Large intestine (tissue), 3 donors: ENCODE results near the gene POLD3. TPM values are rescaled to one million over a fixed set of nuclear protein-coding genes. Genes with fewer than 3 reads are reported as not detected.

Experiments
- DNase-seq, 2 donors: peaks; one replicate each; pipeline versions ENCODE4 v3.0.0 to v3.0.0-alpha.2; 2013
- H3K27ac ChIP-seq: one replicate; pipeline ENCODE4 v1.5.1; 2013; ENCODE audit warnings: low read length
- H3K27me3 ChIP-seq: 2 replicates; pipeline ENCODE4 v1.6.1; 2013; ENCODE audit warnings: low read length; ENCODE audit not compliant: control insufficient read depth, insufficient read depth
- H3K36me3 ChIP-seq: 2 replicates; pipeline ENCODE4 v1.6.1; 2013; ENCODE audit warnings: low read length; ENCODE audit not compliant: control insufficient read depth, insufficient read depth
- H3K4me1 ChIP-seq: one replicate; pipeline ENCODE4 v1.6.1; 2013; ENCODE audit warnings: low read length; ENCODE audit not compliant: control insufficient read depth, insufficient read depth
- H3K4me3 ChIP-seq: one replicate; pipeline ENCODE4 v1.5.1; 2013; ENCODE audit warnings: low read length
- H3K9me3 ChIP-seq: one replicate; pipeline ENCODE4 v1.6.1; 2013; ENCODE audit warnings: mild to moderate bottlenecking, low read depth, low read length, moderate library complexity; ENCODE audit not compliant: control insufficient read depth
- WGBS: methylation state at CpG from one replicate; pipeline ENCODE4 v1.1.5; 2013; ENCODE audit warnings: low lambda C conversion rate; ENCODE audit not compliant: insufficient coverage; 5-methylcytosine and 5-hydroxymethylcytosine counted together
- polyA plus RNA-seq: library from polyadenylated mRNA; unstranded; fragments of 120-200 nt; gene quantifications from one replicate; pipeline ENCODE4 v1.2.1, GENCODE V29; 2013

Gene POLD3
- polyA plus RNA-seq, 1 donor = 16.9 TPM

DNA sequence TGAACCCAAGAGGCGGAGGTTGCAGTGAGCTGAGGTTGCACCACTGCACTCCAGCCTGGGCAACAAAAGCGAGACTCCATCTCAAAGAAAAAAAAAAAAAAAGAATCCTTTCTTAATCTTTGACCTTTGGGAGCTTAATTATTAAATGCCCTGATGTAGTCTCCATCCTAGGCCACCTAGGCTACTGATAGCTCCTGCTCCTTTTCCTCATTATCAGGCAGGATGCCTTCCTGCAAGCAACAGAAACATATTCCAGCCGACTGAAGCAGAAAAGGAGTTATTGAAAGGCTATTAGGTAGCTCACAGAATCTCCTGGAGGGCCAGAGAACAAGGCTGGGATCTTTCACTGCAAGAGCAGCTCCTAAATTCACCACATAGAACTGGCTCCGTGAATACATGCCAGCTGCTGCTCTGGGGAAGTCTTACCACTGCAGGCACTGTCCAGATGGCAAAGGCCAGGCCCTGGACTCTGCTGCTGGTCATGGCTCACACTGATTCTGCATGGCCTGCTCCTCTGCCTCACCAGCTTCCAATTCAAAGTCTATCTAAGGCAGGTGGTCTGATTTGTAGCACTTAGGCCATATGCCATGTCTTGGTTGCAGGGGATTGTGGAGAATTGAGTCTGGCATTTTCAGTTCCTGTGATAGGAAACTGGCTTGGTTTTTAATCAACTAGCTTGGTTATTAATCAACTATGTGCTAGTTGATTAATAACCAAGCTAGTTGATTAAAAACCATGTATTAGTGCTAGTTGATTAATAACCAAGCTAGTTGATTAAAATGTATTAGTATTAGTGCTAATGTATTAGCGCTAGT is 26.0 kb upstream of the POLD3 start:
- peak; percentile 26 to 71 for DNase-seq
- H3K27me3 ChIP-seq = no peaks in the 10 kb centered on the region
- no peak overlapping the region for H3K4me3 ChIP-seq
- peaks cover 20% of the 10 kb centered on the region for H3K4me1 ChIP-seq
- H3K9me3 ChIP-seq = peaks cover 6% of the 10 kb centered on the region
- H3K36me3 ChIP-seq = no peaks in the 10 kb centered on the region
- peak overlapping the region; percentile 45 for H3K27ac ChIP-seq
- WGBS = 40% methylated on average over 1 of the region's 5 CpGs

DNA sequence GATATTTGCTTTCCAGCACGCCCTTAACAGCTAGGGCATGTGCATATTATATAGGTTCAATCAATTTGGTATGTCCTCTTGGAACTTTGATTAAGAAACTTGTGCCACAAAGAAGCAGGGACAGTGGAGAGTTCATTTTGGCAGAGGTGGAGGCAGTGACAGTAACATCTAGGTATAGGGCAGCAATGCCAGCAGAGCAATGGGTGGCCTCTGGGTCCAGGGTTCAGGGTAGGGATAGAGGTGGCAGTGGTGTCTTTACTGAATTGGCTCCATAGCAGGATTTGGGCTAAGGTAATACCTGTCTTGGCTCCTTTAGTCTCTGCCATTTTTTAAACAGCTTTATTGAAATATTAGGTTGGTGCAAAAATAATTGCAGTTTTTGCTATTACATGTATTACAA is 24.4 kb upstream of the POLD3 start:
- no peak for DNase-seq
- Histone ChIP-seq H3K27me3 (no peaks in the 10 kb centered on the region), H3K4me3 (no peak overlapping the region), H3K4me1 (peaks cover 20% of the 10 kb centered on the region), H3K36me3 (no peaks in the 10 kb centered on the region), H3K9me3 (no peaks in the 10 kb centered on the region), H3K27ac (no peak overlapping the region)
- no CpG with 5 or more reads among the region's 1 CpG for WGBS

DNA sequence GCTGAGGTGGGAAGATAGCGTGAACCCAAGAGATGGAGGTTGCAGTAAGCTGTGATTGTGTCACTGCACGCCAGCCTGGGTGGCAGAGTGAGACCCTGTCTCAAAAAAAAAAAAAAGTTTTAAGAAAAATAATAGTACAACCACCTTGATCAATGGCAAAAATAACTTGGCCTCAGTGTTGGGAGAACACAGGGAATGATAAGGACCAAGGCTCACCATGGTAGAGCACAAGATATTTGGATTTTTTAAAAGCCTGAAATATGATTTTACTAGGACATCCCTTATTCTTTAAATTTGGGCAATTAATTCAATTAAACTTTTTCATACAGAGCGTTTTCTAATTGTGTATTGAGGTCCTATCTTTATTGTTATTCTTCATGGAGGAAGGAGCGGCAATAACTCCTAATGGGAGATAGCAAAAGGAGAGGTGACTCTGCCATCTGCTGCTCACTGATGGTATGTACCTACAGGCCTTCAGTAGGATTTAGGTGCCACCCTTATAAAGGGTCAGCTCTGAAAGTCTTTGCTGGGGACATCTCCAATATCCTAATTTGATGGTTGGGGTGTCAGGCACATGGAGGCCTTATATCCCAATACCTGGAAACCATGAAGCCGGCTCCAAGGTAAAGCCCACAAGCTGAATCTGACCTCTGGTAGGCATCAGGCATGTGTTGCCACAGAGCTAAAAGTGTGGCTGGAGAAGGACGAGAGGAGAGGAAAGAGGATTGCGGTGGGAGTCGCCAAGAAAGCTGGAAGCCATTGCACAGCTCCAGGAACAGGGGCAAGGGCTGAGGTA is 21.9 kb upstream of the POLD3 start:
- no peaks in the 10 kb centered on the region for H3K9me3 ChIP-seq
- no peaks in the 10 kb centered on the region for H3K36me3 ChIP-seq
- WGBS = 80% methylated on average over 1 of the region's 8 CpGs
- H3K4me3 ChIP-seq = no peak overlapping the region
- H3K27me3 ChIP-seq = no peaks in the 10 kb centered on the region
- DNase-seq = peak; percentile 39 to 69
- H3K4me1 ChIP-seq = peaks cover 20% of the 10 kb centered on the region
- peak overlapping the region; percentile 8 for H3K27ac ChIP-seq

DNA sequence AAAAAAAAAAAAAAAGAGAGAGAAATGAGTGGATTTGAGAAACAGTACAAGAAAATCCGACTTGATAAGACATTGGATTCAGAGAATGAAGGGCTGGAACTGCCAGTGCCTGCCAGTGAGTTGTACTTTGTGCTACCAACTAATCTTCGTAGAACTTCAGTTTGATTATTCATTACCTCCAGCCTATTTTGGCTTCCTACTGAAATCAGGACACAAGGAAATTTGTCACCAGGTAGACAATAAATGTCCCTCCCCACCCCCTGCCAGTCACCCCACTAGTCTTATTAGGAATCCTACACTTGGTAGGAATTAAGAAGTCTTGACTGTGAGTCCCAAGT is 21.4 kb upstream of the POLD3 start:
- Histone ChIP-seq H3K27me3 (no peaks in the 10 kb centered on the region), H3K9me3 (no peaks in the 10 kb centered on the region), H3K4me3 (no peak overlapping the region), H3K36me3 (no peaks in the 10 kb centered on the region), H3K4me1 (peaks cover 18% of the 10 kb centered on the region), H3K27ac (peak overlapping the region; percentile 8)
- WGBS = no CpG with 5 or more reads among the region's 2 CpGs
- DNase-seq = peak in 1 of 2 donors; percentile 67

DNA sequence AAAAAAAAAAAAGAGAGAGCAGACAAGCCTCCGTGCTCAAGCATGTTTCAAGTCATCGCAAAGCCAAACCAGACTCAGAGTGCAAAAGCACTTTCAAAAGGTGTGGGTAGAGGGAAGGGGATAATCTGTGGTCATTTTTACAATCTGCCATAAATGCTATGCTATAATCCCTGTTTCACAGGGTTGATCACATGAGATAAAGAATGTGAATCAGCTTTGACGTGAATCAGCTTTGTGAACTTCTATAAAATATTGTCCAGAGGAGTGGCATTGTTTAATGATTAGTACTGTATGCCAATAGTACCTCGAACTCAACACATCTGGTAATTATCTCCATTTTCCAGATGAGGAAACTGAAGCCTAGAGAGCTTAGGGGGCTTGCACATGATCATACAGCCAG is 20.0 kb upstream of the POLD3 start:
- H3K4me1 ChIP-seq = peaks cover 6% of the 10 kb centered on the region
- H3K27ac ChIP-seq = no peak overlapping the region
- H3K9me3 ChIP-seq = no peaks in the 10 kb centered on the region
- no peak overlapping the region for H3K4me3 ChIP-seq
- H3K27me3 ChIP-seq = no peaks in the 10 kb centered on the region
- no peak for DNase-seq
- 20% methylated on average over 1 of the region's 4 CpGs for WGBS
- no peaks in the 10 kb centered on the region for H3K36me3 ChIP-seq

DNA sequence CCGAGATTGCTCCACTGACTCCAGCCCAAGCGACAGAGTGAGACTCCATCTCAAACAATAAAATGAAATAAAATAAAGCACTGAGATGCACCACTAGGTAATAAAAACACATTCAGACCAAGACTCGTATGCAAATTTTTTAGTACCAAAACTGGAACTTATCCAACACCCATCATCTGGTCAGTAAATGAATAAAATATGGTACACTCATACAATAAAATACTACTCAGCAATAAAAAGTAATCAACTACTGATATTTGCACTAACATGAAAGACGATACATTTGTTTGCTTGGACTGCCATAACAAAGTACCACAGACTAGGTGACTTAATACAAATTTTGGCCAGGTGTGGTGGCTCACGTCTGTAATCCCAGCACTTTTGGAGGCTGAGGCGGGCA is 17.8 kb upstream of the POLD3 start:
- no peaks in the 10 kb centered on the region for H3K27me3 ChIP-seq
- no peaks in the 10 kb centered on the region for H3K36me3 ChIP-seq
- DNase-seq = no peak
- H3K9me3 ChIP-seq = no peaks in the 10 kb centered on the region
- no peak overlapping the region for H3K4me3 ChIP-seq
- H3K4me1 ChIP-seq = peaks cover 3% of the 10 kb centered on the region
- H3K27ac ChIP-seq = no peak overlapping the region
- WGBS = 63% methylated on average over 1 of the region's 6 CpGs

DNA sequence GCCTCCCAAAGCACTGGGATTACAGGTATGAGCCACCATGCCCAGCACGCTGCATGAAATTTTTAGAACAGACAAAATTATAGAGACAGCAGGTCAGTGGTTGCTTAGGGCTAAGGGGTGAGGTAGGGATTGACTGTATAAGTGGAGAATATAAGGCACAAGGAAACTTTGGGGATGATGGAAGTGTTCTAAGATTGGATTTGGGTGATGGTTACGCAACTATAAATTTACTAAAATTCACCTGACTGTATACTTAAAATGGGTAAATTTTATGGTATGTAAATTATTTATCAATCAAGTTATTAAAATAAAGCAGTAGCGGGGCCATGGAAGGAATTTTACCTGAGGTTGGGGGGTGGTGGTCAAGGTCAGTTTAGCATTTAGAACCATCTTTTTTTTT is 16.4 kb upstream of the POLD3 start:
- H3K4me1 ChIP-seq = peaks cover 3% of the 10 kb centered on the region
- no peak for DNase-seq
- no peak overlapping the region for H3K4me3 ChIP-seq
- no peaks in the 10 kb centered on the region for H3K9me3 ChIP-seq
- H3K27ac ChIP-seq = no peak overlapping the region
- WGBS = 100% methylated on average over 1 of the region's 3 CpGs
- no peaks in the 10 kb centered on the region for H3K27me3 ChIP-seq
- H3K36me3 ChIP-seq = no peaks in the 10 kb centered on the region

DNA sequence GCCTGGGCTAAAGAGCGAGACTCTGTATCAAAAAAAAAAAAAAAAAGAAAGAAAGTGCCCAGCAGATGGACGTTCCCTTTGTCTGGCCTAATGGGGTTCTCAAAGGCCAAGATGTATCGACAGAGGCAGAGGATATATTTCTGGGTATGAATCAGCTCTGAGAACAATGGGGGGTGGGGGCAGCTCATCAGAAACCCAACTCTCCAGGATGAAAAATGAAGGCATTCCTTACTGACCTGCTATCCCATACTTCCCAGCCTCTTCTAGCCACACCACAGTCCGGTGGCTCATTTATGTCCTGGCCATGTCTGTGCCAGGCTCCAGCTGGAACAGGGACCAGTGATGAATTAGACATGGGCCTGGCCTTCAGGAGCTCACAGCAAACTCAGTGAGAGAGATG is 15.2 kb upstream of the POLD3 start:
- no CpG with 5 or more reads among the region's 4 CpGs for WGBS
- peaks cover 3% of the 10 kb centered on the region for H3K4me1 ChIP-seq

DNA sequence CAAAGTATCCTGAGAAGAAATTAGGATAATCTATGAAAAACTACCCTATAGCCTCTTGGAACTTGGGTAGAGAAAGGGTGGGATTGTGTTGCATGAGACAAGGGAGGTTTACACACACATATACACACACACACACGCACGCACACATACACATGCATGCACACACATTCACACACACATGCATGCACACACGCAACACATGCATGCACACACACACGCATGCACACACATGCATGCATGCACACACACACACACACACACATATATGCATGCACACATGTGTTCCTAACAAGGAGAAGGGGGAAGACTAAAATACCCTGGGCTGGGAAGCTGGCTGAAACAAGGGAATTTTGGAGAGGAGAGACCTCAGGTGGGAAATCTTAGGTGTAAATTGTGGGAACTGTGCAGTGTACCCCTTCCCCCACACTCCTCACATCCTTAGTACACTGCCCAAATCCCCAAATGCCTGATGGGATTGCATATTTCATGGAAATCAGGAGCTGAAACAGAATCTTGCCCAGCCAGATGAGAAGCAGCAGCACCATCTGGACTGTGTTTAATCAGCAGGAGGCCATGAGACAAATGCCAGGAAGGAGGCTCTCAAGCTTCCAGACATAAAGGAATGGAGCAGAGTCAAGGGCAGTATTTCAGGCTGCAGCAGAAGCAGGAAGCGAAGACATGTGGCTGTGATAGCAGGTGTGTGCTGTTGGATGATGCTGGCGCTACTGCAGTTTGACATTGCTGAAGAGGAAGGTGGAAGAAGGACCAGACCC is 14.6 kb upstream of the POLD3 start:
- Histone ChIP-seq H3K9me3 (no peaks in the 10 kb centered on the region), H3K36me3 (no peaks in the 10 kb centered on the region), H3K4me1 (peaks cover 6% of the 10 kb centered on the region), H3K27ac (no peak overlapping the region), H3K4me3 (no peak overlapping the region), H3K27me3 (no peaks in the 10 kb centered on the region)
- WGBS = no CpG with 5 or more reads among the region's 6 CpGs
- no peak for DNase-seq

More for the DNA sequence above, 15.2 kb upstream of the POLD3 start:
- no peak for DNase-seq
- Histone ChIP-seq H3K4me3 (no peak overlapping the region), H3K27me3 (no peaks in the 10 kb centered on the region), H3K9me3 (no peaks in the 10 kb centered on the region), H3K36me3 (no peaks in the 10 kb centered on the region), H3K27ac (no peak overlapping the region)

DNA sequence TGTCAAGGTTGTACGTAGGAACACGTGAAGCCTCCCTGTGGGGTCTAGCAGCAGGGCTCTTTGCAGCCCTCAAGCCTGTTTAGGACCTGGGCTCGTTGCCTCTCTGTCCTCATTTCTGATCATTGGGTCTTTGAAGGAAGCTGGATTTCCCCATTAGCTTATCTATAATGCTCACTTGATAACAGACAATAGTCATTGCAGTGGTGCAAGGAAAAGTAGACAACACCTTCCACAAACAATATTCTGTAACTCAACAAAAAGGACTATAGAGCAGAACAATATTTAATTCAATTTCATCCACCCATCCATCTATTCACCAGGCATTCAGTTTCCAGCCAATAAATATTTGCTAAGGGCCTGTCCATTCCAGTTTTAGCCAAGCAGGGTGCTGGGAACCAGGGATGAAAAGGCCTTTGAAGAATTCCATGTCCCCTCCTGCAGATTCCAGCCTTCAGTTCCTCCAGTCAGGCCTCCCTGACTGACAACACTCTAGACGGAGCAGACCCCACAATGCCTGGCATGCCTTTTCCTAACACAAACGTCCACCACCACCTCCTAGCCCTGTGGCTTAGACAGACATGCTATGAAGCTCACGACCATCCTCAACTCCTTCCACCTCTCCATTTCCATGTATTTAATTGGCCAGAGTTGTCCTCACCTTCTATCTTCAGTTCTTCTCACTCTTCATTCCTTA is 12.7 kb upstream of the POLD3 start:
- DNase-seq = no peak
- Histone ChIP-seq H3K36me3 (no peaks in the 10 kb centered on the region), H3K4me3 (no peak overlapping the region), H3K27me3 (no peaks in the 10 kb centered on the region), H3K4me1 (peaks cover 6% of the 10 kb centered on the region), H3K27ac (no peak overlapping the region), H3K9me3 (no peaks in the 10 kb centered on the region)
- 40% methylated on average over 1 of the region's 6 CpGs for WGBS
